GM21737 (cell line): ENCODE data around the gene NPDC1.
"Not testable (repeated sequence)": the region's sequence is repeated elsewhere in the genome, so short reads cannot be mapped to it uniquely, and the experiment has no call there.

Experiments used
- ATAC-seq: cut with Tn5 transposase; IDR thresholded peaks from one replicate; pipeline ENCODE4 v1.9.1; 2021; ENCODE audit warnings: mild to moderate bottlenecking, moderate library complexity; ENCODE audit not compliant: unreplicated experiment

NPDC1 gene

GRCh38 chr9:137075275-137075775, 29.3 kb upstream of the NPDC1 start:
- ATAC-seq: no peak

DNA sequence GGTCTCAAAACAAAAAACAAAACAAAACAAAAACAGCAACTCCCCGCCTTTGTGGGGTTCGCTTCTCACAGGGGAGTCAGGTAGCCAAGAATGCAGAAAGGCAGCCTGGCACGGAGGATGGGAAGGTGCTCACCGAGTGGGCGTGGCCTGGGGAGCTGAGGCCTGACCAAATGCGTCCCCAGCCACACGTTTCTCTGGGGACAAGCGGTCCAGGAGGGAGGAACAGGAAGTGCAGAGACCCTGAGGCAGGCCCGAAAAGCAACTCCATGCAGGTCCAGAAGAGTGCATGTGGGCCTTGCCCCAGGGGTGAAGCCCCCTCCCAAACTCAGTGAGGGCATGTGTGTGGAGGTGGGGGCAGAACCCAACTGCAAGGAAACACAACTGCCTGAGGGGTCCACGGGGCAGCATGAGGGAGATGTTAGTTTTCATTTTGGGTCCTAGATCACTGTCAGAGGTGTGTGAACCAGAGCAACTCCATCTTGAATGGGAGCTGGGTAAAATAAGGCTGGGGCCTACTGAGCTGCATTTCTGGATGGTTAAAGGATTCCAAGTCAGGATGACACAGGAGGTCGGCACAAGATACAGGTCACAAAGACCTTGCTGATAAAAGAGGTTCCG, 28.8 kb upstream of the NPDC1 start:
- ATAC-seq: no peak

- no peak for ATAC-seq
Observed at GRCh38 chr9:137073992-137074399, 28.0 kb upstream of the NPDC1 start.

- ATAC-seq: no peak
Observed at GRCh38 chr9:137071282-137071681, 25.3 kb upstream of the NPDC1 start.

GRCh38 chr9:137070906-137071275, 24.9 kb upstream of the NPDC1 start:
- no peak for ATAC-seq

- peak; percentile 54 for ATAC-seq
Observed at GRCh38 chr9:137070201-137070905, 24.4 kb upstream of the NPDC1 start, which contains the start of gene SAPCD2. TSS of gene SAPCD2 (minus strand) at chr9:137070557. CDS start at chr9:137070460, 97 bp downstream.

DNA sequence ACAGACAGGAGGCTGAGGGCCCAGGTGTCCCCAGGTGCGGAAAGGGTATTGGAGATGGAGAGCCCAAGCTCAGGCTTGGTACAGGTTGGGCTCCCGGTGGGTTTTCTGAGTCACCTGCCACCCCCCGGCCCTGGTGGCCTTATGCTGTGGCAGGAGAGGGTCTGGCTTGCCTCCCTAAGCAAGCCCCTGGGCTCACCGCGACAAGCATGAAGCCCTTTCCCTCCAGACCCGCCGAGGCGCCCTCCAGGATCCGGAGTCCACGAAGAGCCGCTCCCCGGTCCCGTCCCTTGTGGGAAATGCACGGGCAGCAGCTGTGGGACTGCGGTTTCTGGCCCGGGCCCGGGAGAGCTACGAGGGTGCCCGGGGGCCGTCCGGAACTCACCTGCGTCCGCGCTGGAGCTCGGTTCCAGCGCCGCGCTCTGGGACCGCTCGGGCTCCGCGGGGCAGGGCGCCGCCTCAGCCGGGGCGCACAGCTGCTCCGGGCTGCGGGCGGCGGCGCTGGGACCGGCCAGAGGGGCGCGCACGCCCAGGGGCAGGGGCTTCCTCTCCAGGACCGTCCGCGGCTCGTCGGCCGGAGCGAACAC, 23.6 kb upstream of the NPDC1 start:
- no peak for ATAC-seq

- ATAC-seq: no peak
Observed at GRCh38 chr9:137068539-137069507, 22.8 kb upstream of the NPDC1 start.

GRCh38 chr9:137067860-137068538, 22.0 kb upstream of the NPDC1 start:
- peak; percentile 38 for ATAC-seq

- no peak for ATAC-seq
Observed at GRCh38 chr9:137066096-137066861, 20.3 kb upstream of the NPDC1 start.

DNA sequence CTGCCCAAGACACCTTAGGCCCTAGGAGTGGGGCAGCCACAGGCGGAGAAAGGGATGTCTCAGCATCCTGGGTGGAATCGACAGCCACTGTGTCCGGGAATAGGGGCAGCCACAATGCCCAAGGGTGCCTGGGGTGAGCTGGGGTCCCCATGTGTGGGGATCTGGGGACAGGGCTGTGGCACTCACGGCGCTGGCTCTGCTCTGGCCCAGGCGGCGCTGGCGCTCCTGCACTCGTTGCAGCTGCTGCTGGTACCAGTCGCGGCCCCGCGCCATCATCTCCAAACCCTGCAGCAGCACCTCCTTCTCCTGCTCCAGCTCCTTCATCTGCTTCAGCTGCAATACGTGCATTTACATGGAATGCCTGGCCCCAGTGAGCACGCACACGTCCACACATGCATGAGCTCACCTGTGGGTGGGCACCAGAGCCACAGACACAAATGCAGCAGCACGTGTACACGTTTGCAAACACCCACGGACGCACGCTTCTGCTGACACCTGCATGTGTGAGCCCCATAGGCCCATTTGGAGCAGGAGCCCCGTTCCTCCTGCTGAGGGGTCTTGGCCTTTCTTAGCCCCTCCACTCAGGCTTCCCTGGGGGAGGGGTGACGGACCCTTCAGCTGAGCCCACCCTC, 19.5 kb upstream of the NPDC1 start:
- ATAC-seq: no peak

- no peak for ATAC-seq
Observed at GRCh38 chr9:137064880-137065164, 18.8 kb upstream of the NPDC1 start.

DNA sequence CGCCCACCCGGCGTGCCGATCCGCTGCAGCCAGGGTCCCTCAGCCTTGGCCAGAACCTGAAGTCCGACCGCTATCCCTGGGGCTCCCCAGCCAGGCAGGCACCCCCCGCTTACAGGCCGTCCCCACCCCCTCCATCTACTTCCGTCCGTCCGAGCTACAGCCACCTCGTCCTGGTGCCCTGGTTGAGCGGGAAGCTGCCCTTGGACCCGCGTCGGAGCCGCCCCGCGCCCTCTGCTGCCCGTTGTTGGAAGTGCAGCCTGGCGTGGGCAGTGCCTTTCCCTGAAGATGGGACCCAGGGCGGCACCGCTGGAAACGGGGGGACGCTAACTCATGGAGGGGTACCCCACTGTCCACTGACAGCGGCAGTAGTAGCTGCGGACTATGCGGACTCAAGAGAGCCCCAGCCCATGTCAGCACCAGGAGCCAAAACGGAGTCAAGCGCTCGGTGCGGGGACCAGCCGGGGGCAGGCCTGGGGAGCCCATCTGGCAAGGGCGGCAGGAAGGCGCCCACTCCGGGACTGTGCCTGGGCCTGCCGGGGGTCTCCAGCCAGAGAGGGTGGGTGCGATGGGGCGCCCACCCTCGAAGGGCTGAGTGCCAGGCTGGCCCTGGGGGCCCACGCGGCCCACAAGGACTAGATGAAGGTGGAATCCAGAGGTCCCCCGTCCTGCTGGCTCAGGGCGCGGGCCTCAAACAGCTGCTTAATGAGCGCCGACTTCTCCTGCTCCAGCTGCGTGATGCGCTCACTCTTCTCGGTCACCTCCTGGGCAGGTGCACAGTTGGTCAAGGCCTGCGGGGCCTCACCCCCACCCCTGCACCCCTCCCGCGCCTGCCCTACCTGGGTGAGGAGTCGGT, 18.3 kb upstream of the NPDC1 start:
- ATAC-seq: no peak

DNA sequence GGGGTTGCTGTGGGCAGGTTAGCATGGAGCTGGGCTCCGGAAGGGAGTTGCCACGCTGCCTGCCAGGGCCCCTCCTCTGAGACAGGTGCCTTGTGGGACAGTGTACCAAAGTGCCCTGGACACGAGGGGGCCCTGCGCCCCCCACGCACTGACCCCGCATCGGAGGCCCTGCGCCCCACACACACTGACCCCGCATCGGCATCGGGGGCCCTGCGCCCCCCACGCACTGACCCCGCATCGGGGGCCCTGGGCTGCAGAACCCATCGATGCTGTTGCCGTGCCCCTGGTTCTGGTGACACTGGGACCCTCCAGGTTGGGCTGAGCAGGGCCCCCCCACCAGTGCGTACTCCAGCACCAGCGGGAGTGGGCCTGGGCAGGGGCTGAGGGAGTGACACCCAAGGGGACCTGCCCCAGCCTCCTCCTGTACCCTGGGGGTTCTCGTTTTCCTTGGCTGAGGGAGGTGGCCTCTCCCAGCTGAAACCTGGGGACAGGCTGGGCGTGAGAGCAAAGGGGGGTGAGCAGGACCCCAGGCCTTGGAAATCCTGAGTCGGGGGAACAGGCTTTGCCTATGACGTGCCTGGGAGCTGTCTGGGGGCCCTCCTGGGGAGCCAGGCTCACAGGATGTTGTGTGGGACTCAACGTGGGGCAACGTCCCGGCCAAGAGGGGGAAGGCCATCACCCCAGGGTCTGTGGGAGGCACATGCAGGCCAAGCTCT, 17.5 kb upstream of the NPDC1 start:
- ATAC-seq: no peak

GRCh38 chr9:137062798-137063197, 16.8 kb upstream of the NPDC1 start:
- not testable (repeated sequence) for ATAC-seq

GRCh38 chr9:137062384-137062783, 16.4 kb upstream of the NPDC1 start:
- ATAC-seq: no peak

DNA sequence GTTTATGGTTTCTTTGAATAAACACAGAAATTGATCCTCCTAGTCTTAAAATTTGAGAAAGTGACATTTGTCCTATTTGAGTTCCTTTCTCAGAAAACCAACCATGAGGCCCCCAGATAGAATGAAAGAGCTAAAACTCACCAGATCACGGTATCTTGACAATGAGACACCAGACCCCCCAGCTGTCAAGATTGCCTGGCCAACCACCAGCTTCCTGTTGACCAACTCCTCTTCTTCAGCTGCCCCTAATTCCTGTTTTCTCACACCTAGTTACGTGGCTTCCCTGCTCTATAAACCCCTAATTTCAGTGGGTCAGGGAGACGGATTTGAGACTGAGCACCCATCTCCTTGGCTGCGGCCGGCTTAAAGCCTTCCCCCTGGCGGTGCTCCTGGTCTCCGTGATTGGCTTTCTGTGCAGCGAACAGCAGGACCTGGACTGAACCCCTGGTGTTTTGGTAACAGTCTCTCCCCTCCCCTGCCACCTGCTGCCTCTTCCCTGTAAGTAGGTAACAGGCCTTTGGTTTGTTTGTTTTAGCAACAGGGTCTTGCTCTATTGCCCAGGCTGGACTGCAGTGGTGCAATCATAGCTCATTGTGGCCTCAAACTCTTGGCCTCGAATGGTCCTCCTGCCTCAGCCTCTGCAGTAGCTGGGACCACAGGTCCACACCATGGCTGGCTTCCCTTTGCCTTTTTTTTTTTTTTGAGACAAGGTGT, 12.7 kb upstream of the NPDC1 start:
- ATAC-seq: no peak
